HepG2 (cell line): ENCODE results near the gene CYP2W1. TPM values are rescaled to one million over a fixed set of nuclear protein-coding genes. Genes with fewer than 3 reads are reported as not detected.

Experiments
- ELF1 ChIP-seq: sonication (generic); formaldehyde crosslinking; IDR thresholded peaks from 2 replicates; pipeline ENCODE4 v1.4.0; 2020; ENCODE audit warnings: missing genetic modification reagents
- FOSL1 ChIP-seq: sonication (generic); formaldehyde crosslinking; IDR thresholded peaks from 2 replicates; pipeline ENCODE4 v1.9.0; 2021; ENCODE audit warnings: missing genetic modification reagents, borderline replicate concordance
- GABPB1 ChIP-seq: IDR thresholded peaks from 2 replicates; pipeline ENCODE4 v1.6.1; 2016; ENCODE audit warnings: mild to moderate bottlenecking, missing genetic modification reagents, moderate library complexity, missing compliant biosample characterization
- HOXA7 ChIP-seq: sonication (generic); formaldehyde crosslinking; IDR thresholded peaks from 2 replicates; pipeline ENCODE4 v1.8.1; 2022; ENCODE audit warnings: mild to moderate bottlenecking, missing genetic modification reagents, moderate library complexity
- MBNL3 ChIP-seq: fragments of 250-450 bp; sonication (Bioruptor Pico); conservative IDR thresholded peaks from 2 replicates; pipeline ENCODE4 v1.8.0; 2022; ENCODE audit warnings: mild to moderate bottlenecking, inconsistent platforms
- NFIC ChIP-seq: IDR thresholded peaks from 2 replicates; pipeline ENCODE4 v1.6.1; 2012; ENCODE audit warnings: mild to moderate bottlenecking, low read length, inconsistent platforms
- SNRNP70 ChIP-seq: fragments of 200-400 bp; formaldehyde crosslinking; IDR thresholded peaks from 2 replicates; pipeline ENCODE4 v1.6.1; 2017; ENCODE audit warnings: mild to moderate bottlenecking, low read depth, low read length, moderate library complexity
- SYNCRIP ChIP-seq: fragments of 200-400 bp; formaldehyde crosslinking; IDR thresholded peaks from 2 replicates; pipeline ENCODE4 v1.6.1; 2018; ENCODE audit warnings: mild to moderate bottlenecking, low read depth, low read length; ENCODE audit not compliant: insufficient read depth
- TBX3 ChIP-seq: fragments of 450-650 bp; IDR thresholded peaks from 2 replicates; pipeline ENCODE4 v1.6.1; 2017; ENCODE audit warnings: antibody characterized with exemption, mild to moderate bottlenecking, inconsistent platforms, borderline replicate concordance
- ZFP36 ChIP-seq: fragments of 150-350 bp; IDR thresholded peaks from 2 replicates; pipeline ENCODE4 v1.6.1; 2018; ENCODE audit warnings: borderline replicate concordance, low read length, low read depth; ENCODE audit not compliant: partially characterized antibody
- ZNF101 ChIP-seq: sonication (generic); formaldehyde crosslinking; IDR thresholded peaks from 2 replicates; pipeline ENCODE4 v1.4.0; 2020; ENCODE audit warnings: mild to moderate bottlenecking, low read depth, missing genetic modification reagents, borderline replicate concordance
- polyA plus RNA-seq, 8 experiments: library from polyadenylated mRNA; depleted of rRNA in 3 of 8; stranded (reverse) in 7 of 8; unstranded in 1 of 8; fragments of >200 nt; fragmentation: Illumina TruSeq in 4 of 8; extraction: Trizol in 4 of 8; gene quantifications; 2 replicates each; pipeline versions ENCODE4 v1.2.1 to v1.2.3, GENCODE V29; 2011 to 2016; ENCODE audit warnings: low read depth in 4 of 8, missing spikeins in 1 of 8, mixed read lengths in 1 of 8; ENCODE audit not compliant: insufficient read depth in 1 of 8
- total RNA-seq, 5 experiments: library from RNA; depleted of rRNA; stranded (reverse); fragments of >200 nt; fragmentation: Illumina TruSeq; extraction: Trizol; gene quantifications; 2 replicates each; pipeline ENCODE4 v1.2.3, GENCODE V29; 2016; ENCODE audit warnings: low read depth in 1 of 5
- TF ChIP-seq, protein P1 (sequence below): sonication (generic); formaldehyde crosslinking; IDR thresholded peaks from 2 replicates; pipeline ENCODE4 v1.5.0; 2020; ENCODE audit warnings: mild to moderate bottlenecking, missing genetic modification reagents
- TF ChIP-seq, protein P2 (sequence below): IDR thresholded peaks from 2 replicates; pipeline ENCODE4 v1.6.1; 2016; ENCODE audit warnings: low read depth, missing genetic modification reagents, missing compliant biosample characterization

CYP2W1 gene
- total and polyA plus RNA-seq, 2 of the 13 experiments (the other 11 are each of a cell fraction or from before 2014, with no cell fraction given) = 19.5 to 31.7 TPM

DNA sequence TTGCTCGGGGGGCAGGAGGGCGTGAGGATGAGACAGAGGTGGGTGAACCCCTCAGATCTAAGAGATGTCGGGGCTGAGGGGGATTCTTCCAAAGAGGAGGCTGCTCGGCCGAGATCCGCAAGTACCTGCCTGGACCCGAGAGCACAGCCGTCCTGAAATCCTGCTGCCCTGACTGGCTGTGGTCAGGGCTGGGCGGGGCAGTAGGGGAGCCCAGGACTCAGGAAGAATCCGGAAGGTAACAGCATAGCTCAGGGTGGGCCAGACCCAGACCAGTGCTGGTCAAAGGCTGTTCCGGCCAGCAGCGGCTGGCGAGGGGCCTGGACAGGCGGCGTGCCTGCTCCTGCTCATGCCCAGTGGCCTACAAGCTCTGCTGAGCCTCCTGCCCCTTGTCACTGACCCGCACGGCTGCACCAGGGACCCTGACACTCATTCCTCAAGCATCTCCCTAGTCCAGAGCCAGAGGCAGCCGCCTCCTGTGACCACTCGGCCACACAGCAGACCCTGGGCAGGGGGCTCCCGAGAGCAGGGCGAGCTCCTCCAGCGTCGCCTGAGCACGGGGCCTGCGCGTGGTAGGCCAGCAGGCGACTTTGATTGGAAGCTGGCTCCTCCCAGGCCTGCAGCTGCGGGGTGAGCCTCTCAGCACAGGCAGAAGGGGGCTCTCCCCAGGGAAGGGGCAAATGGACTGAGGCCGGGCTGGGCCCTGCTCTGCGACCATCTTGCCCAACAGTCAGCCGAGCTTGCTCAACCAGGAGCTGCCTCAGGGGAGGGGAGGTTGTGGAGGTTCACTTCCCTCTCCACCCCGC is 25.4 kb upstream of the CYP2W1 start (continued):
- no peak for TF ChIP-seq NFIC
- TF ChIP-seq FOSL1 (CRISPR knock-in tag) = no peak
- no peak for TF ChIP-seq ZFP36
- no peak for TF ChIP-seq SYNCRIP
- no peak for TF ChIP-seq TBX3
- no peak for TF ChIP-seq ZNF101 (CRISPR knock-in tag)
- no peak for TF ChIP-seq SNRNP70
- TF ChIP-seq, protein P1, sequence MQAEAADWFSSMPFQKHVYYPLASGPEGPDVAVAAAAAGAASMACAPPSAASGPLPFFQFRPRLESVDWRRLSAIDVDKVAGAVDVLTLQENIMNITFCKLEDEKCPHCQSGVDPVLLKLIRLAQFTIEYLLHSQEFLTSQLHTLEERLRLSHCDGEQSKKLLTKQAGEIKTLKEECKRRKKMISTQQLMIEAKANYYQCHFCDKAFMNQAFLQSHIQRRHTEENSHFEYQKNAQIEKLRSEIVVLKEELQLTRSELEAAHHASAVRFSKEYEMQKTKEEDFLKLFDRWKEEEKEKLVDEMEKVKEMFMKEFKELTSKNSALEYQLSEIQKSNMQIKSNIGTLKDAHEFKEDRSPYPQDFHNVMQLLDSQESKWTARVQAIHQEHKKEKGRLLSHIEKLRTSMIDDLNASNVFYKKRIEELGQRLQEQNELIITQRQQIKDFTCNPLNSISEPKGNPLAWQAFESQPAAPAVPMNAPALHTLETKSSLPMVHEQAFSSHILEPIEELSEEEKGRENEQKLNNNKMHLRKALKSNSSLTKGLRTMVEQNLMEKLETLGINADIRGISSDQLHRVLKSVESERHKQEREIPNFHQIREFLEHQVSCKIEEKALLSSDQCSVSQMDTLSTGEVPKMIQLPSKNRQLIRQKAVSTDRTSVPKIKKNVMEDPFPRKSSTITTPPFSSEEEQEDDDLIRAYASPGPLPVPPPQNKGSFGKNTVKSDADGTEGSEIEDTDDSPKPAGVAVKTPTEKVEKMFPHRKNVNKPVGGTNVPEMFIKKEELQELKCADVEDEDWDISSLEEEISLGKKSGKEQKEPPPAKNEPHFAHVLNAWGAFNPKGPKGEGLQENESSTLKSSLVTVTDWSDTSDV = no peak
- TF ChIP-seq HOXA7 = no peak
- TF ChIP-seq, protein P2, sequence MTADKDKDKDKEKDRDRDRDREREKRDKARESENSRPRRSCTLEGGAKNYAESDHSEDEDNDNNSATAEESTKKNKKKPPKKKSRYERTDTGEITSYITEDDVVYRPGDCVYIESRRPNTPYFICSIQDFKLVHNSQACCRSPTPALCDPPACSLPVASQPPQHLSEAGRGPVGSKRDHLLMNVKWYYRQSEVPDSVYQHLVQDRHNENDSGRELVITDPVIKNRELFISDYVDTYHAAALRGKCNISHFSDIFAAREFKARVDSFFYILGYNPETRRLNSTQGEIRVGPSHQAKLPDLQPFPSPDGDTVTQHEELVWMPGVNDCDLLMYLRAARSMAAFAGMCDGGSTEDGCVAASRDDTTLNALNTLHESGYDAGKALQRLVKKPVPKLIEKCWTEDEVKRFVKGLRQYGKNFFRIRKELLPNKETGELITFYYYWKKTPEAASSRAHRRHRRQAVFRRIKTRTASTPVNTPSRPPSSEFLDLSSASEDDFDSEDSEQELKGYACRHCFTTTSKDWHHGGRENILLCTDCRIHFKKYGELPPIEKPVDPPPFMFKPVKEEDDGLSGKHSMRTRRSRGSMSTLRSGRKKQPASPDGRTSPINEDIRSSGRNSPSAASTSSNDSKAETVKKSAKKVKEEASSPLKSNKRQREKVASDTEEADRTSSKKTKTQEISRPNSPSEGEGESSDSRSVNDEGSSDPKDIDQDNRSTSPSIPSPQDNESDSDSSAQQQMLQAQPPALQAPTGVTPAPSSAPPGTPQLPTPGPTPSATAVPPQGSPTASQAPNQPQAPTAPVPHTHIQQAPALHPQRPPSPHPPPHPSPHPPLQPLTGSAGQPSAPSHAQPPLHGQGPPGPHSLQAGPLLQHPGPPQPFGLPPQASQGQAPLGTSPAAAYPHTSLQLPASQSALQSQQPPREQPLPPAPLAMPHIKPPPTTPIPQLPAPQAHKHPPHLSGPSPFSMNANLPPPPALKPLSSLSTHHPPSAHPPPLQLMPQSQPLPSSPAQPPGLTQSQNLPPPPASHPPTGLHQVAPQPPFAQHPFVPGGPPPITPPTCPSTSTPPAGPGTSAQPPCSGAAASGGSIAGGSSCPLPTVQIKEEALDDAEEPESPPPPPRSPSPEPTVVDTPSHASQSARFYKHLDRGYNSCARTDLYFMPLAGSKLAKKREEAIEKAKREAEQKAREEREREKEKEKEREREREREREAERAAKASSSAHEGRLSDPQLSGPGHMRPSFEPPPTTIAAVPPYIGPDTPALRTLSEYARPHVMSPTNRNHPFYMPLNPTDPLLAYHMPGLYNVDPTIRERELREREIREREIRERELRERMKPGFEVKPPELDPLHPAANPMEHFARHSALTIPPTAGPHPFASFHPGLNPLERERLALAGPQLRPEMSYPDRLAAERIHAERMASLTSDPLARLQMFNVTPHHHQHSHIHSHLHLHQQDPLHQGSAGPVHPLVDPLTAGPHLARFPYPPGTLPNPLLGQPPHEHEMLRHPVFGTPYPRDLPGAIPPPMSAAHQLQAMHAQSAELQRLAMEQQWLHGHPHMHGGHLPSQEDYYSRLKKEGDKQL = peak; percentile 26; the same call in 1 of the 2 replicates
- peak; percentile 87 for TF ChIP-seq ELF1 (CRISPR knock-in tag)
- TF ChIP-seq MBNL3 (CRISPR knock-in tag) = no peak
- TF ChIP-seq GABPB1 (CRISPR knock-in tag) = peak; percentile 86
